Aorta (tissue), 5 donors: ENCODE data around the gene ATG7. TPM values are rescaled to one million over a fixed set of nuclear protein-coding genes. Genes with fewer than 3 reads are reported as not detected.

Source experiments
- ATAC-seq: fragments of 200-7000 bp; cut with Tn5 transposase; one replicate; pipeline ENCODE4 v1.9.1; 2022; ENCODE audit warnings: moderate library complexity; ENCODE audit not compliant: low FRiP score
- DNase-seq, 2 donors: peaks; one replicate each; pipeline ENCODE4 v3.0.0-alpha.2; 2020
- H3K27ac ChIP-seq, 2 donors: one replicate each; pipeline ENCODE4 v1.5.1; 2013; ENCODE audit warnings: low read length in 2 of 2, mild to moderate bottlenecking in 2 of 2, moderate library complexity in 2 of 2, control low read depth in 1 of 2, inconsistent platforms in 1 of 2, low read depth in 1 of 2
- H3K27me3 ChIP-seq, 2 donors: one replicate each; pipeline ENCODE4 v1.6.1; 2013; ENCODE audit warnings: control low read depth in 1 of 2, low read length in 1 of 2, mild to moderate bottlenecking in 1 of 2, moderate library complexity in 1 of 2; ENCODE audit not compliant: insufficient read depth in 2 of 2, control insufficient read depth in 1 of 2
- H3K36me3 ChIP-seq, 2 donors: one replicate each; pipeline ENCODE4 v1.6.1; 2013; ENCODE audit warnings: control low read depth in 1 of 2, low read length in 1 of 2, mild to moderate bottlenecking in 1 of 2; ENCODE audit not compliant: insufficient read depth in 2 of 2, control insufficient read depth in 1 of 2
- H3K4me1 ChIP-seq, 2 donors: one replicate each; pipeline ENCODE4 v1.6.1; 2013; ENCODE audit warnings: low read length in 2 of 2, control low read depth in 1 of 2, mild to moderate bottlenecking in 1 of 2, moderate library complexity in 1 of 2; ENCODE audit not compliant: insufficient read depth in 2 of 2, control insufficient read depth in 1 of 2
- H3K4me3 ChIP-seq, 2 donors: one replicate each; pipeline ENCODE4 v1.5.1; 2013; ENCODE audit warnings: low read length in 2 of 2, control low read depth in 1 of 2, mild to moderate bottlenecking in 1 of 2
- H3K9me3 ChIP-seq: one replicate; pipeline ENCODE4 v1.6.1; 2013; ENCODE audit warnings: mild to moderate bottlenecking, low read length; ENCODE audit not compliant: control insufficient read depth
- WGBS, 2 donors: extraction: QIAGEN DNeasy Blood & Tissue Kit; methylation state at CpG; one replicate each; pipeline ENCODE4 v1.1.7; 2013; 5-methylcytosine and 5-hydroxymethylcytosine counted together
- intact Hi-C, 2 donors: fragments of 100-400 bp; cut with DNase I; formaldehyde crosslinking; loops; one replicate each; pipeline versions ENCODE4 v1.14.2 to v1.15.0; 2022
- polyA plus RNA-seq, 2 donors: library from polyadenylated mRNA; stranded (reverse); fragments of 200-250 nt; gene quantifications; one replicate each; pipeline ENCODE4 v1.2.3, GENCODE V29; 2013
- total RNA-seq, 2 donors: library from RNA; stranded (reverse); fragmentation: NEBNext Ultra II Directional; extraction: Animal tissue kit (Norgen Biotek cat#: 25700); gene quantifications; one replicate each; pipeline ENCODE4 v1.2.1, GENCODE V29; 2021
- donor health status: healthy with polysubstance abuse.
- donor health status: Bipolar disorder and iron deficiency.
- donor health status: DM: no; HTN: no; CAD: no.
- donor health status: DM: no; HTN: no; CAD: no.
- donor health status: DM: yes; HTN: yes; CAD: no.

Gene ATG7
- total and polyA plus RNA-seq, 4 donors, result 5.1 to 84.1 (median 29.1) TPM

DNA sequence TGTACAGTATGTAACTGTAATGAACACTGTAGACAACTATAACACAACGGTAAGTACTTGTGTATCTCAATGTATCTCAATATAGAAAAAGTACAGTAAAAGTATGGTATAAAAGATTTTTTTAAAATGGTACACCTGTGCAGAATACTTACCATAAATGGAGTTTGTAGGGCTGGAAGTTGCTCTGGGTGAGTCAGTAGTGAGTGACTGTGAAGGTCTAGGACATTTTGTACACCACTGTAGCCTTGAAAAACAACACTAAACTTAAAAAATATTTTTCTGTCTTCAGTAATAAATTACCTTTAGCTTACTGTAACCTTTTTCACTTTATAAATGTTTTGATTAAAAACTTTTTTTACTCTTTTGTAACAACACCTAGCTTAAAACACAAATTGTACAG, 142.9 kb downstream of the ATG7 start:
- no peaks in the 10 kb centered on the region for H3K27me3 ChIP-seq
- no peaks in the 10 kb centered on the region for H3K9me3 ChIP-seq
- no peaks in the 10 kb centered on the region for H3K36me3 ChIP-seq
- 97 to 99% methylated on average over 1 of the region's 1 CpG for WGBS, 2 donors
- no peaks in the 10 kb centered on the region for H3K4me1 ChIP-seq
- H3K4me3 ChIP-seq, result no peak overlapping the region
- ATAC-seq (no peak), DNase-seq (no peak)
- intact Hi-C loops, result no loop called here
- no peak overlapping the region for H3K27ac ChIP-seq

DNA sequence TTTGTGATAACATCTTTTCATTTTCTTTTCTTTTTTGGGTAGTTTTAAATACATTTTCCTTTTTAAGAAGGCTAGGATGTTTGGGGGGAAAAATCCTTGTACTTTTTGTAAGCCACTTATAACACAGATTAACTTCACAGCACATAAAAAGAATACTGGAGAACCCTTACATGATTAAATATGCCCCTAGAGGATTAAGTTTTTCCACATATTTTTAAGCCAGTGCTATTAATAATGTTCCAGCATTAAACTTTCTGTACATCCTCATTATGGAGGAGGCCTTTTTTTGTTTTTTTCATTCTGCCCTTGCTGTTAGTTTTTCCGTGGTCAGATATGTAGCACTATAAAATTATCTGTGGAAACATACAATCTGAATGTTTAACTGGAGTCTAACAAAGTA, 147.9 kb downstream of the ATG7 start:
- no peak for DNase-seq
- 24 to 67% methylated on average over 1 of the region's 1 CpG for WGBS, 2 donors
- intact Hi-C loops, result no loop called here

DNA sequence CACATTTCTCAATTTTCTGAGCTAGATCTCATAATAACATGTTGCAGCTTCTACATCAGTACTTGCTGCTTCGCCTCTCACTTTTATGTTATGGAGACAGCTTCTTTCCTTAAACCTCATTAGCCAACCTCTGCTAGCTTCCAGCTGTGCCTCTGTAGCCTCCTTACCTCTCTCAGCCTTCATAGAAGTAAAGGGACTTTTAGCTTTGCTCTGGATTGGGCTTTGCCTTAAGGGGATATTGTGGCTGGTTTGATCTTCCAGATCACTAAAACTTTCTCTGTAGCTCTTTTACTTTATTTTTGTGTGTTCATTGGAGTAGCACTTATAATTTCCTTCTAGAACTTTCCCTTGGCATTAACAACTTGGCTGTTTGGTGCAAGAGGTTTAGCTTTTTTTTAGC, 150.1 kb downstream of the ATG7 start:
- Histone ChIP-seq H3K4me1 (peaks cover 0 to 4% of the 10 kb centered on the region in 2 donors), H3K36me3 (no peaks in the 10 kb centered on the region), H3K9me3 (no peaks in the 10 kb centered on the region), H3K27me3 (no peaks in the 10 kb centered on the region), H3K4me3 (no peak overlapping the region), H3K27ac (no peak overlapping the region)
- intact Hi-C loops, result no loop called here
- ATAC-seq (no peak), DNase-seq (no peak)
- 100% methylated on average over 1 of the region's 1 CpG for WGBS, 2 donors

More for the DNA sequence above, 147.9 kb downstream of the ATG7 start:
- Histone ChIP-seq H3K9me3 (no peaks in the 10 kb centered on the region), H3K27ac (no peak overlapping the region), H3K4me3 (no peak overlapping the region), H3K27me3 (no peaks in the 10 kb centered on the region), H3K4me1 (peaks cover 0 to 4% of the 10 kb centered on the region in 2 donors), H3K36me3 (no peaks in the 10 kb centered on the region)
- ATAC-seq, result no peak

DNA sequence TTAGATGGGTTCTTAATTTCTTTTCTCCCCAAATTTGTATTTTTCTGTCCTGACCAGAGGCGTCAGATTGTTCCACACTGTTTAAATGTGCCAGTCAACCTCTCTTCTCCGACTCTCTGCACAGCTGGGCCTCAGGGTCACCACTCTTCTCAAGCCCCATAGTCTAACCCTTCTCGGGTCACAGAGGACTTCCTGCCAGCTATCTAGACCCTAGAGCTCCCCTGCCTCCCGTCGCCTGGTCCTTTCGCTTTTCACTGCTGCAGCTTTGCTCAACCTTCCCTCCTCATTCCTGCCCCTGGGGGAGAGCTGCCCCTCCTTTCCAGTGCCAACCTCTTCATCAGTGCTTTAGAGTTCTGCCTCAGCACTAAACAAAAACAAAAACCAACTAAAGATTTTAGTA, 151.7 kb downstream of the ATG7 start:
- H3K4me1 ChIP-seq, result peaks cover 0 to 4% of the 10 kb centered on the region in 2 donors
- ATAC-seq (no peak), DNase-seq (no peak)
- intact Hi-C loops, result no loop called here
- H3K27me3 ChIP-seq, result no peaks in the 10 kb centered on the region
- no peak overlapping the region for H3K27ac ChIP-seq
- WGBS, 2 donors, result 92 to 93% methylated on average over 6 of the region's 6 CpGs
- no peak overlapping the region for H3K4me3 ChIP-seq
- peaks cover 0 to 2% of the 10 kb centered on the region in 2 donors for H3K36me3 ChIP-seq
- no peaks in the 10 kb centered on the region for H3K9me3 ChIP-seq

DNA sequence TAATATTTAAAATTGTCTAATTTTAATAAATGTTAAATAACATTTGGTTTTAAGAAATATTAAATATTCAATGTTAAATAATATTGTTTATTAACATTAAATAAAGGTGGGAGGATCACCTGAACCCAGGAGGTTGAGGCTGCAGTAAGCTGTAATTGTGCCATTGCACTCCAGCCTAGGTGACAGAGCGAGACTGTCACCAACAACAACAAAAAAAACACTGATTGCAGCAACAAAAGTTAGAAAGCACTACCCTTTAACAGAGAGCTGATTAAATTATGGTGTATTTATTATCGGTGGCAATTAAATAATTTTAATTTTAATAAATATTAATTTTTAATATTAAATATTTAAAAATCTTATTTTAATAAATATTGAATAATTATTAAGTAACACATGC, 152.1 kb downstream of the ATG7 start:
- intact Hi-C loops, result no loop called here
- Histone ChIP-seq H3K4me3 (no peak overlapping the region), H3K9me3 (no peaks in the 10 kb centered on the region), H3K4me1 (peaks cover 0 to 4% of the 10 kb centered on the region in 2 donors), H3K27ac (no peak overlapping the region), H3K27me3 (no peaks in the 10 kb centered on the region), H3K36me3 (peaks cover 0 to 2% of the 10 kb centered on the region in 2 donors)
- ATAC-seq (no peak), DNase-seq (no peak)
- 98 to 100% methylated on average over 2 of the region's 2 CpGs for WGBS, 2 donors

DNA sequence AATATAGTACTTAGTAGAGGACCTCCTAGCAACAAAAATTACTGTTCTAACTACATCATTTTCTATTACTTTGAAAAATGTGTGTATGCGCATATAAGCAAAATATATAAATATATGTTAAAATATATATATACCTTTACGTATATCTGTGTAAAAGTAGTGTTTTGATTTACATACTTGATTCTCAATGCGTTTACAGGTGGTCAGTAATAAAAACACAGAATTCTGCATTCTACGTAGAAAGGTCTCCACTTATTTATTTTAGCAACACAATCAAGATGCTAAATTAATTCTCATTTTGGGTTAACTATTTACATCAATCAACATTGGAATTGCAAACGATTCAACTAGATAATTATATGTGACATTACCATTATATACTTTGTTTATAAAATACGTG, 158.0 kb downstream of the ATG7 start:
- no peak for DNase-seq
- Histone ChIP-seq H3K27me3 (no peaks in the 10 kb centered on the region), H3K36me3 (peaks cover 0 to 2% of the 10 kb centered on the region in 2 donors), H3K27ac (no peak overlapping the region), H3K9me3 (no peaks in the 10 kb centered on the region), H3K4me1 (peaks cover 2 to 3% of the 10 kb centered on the region in 2 donors), H3K4me3 (no peak overlapping the region)
- intact Hi-C loops, result no loop called here
- 83 to 86% methylated on average over 6 of the region's 6 CpGs for WGBS, 2 donors
- no peak for ATAC-seq

DNA sequence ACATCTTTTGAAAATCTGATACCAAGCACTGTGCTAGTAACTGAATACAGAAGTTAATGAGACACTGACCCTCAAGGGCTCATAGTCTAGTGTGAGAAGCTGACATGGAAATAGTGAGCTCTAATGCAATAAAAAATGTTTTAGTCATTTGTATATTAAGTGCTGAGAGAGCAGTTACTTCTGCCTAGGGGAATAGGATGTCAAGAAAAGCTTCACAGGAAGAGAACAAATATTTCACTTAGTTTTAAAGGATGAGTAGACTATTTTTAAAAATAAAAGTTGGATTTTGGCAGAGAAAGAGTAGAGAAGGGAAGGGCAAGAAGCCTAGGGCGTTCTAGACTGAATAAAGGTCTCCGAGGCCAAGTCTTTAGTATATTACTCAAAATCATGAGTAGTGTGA, 158.4 kb downstream of the ATG7 start:
- H3K27ac ChIP-seq, result no peak overlapping the region
- peaks cover 2 to 3% of the 10 kb centered on the region in 2 donors for H3K4me1 ChIP-seq
- H3K9me3 ChIP-seq, result no peaks in the 10 kb centered on the region
- H3K36me3 ChIP-seq, result peaks cover 0 to 2% of the 10 kb centered on the region in 2 donors
- DNase-seq, result no peak
- no peak for ATAC-seq
- 71% methylated on average over 2 of the region's 2 CpGs for WGBS, 2 donors
- H3K4me3 ChIP-seq, result no peak overlapping the region
- intact Hi-C loops, result no loop called here
- no peaks in the 10 kb centered on the region for H3K27me3 ChIP-seq

DNA sequence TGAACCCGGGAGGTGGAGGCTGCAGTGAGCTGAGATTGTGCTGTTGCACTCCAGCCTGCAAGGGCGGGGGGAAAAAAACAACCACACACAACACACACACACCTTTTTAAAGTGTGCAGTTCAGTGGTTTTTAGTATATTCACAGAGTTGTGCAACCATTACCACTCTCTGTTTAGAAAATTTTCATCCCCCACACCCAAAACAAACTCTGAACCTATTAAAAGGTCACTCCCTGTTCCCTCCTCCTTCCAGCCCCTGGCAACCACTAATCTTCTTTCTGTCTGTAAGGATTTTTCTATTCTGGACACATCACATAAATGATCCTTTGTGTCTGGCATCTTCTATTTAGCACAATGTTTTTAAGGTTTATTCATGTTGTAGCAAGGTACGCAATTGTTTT, 159.1 kb downstream of the ATG7 start:
- Histone ChIP-seq H3K9me3 (no peaks in the 10 kb centered on the region), H3K27ac (no peak overlapping the region), H3K27me3 (no peaks in the 10 kb centered on the region), H3K4me1 (peaks cover 2 to 3% of the 10 kb centered on the region in 2 donors), H3K36me3 (peaks cover 0 to 2% of the 10 kb centered on the region in 2 donors), H3K4me3 (no peak overlapping the region)
- no peak for DNase-seq
- intact Hi-C loops, result no loop called here
- no peak for ATAC-seq
- 93 to 98% methylated on average over 3 of the region's 3 CpGs for WGBS, 2 donors

DNA sequence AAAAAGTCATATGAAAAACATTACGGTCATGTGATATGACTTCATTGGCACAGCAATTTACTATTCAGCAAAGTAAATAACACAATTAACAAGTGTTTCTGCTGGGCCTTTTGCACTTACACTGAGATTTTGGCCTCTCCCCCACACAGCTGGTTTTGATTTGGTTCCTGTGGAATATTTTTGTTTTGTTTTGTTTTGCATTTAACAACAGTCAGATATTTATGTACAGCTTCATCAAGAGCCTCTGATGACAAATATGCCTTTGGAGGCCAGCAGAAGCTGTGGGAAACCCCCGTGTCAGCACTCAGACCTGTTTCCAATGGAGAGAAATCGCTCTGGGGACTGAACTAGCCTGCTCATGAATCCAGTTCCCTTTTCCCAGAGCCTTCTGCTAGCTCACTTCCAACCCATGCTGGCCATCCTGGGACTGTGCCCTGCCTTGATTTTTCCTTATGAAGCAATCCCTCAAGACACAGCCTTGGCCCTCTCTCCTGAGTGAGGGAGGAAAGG, 161.9 kb downstream of the ATG7 start:
- 5 to 6% methylated on average over 3 of the region's 3 CpGs for WGBS, 2 donors
- intact Hi-C loops, result no loop called here
- H3K9me3 ChIP-seq, result no peaks in the 10 kb centered on the region
- no peaks in the 10 kb centered on the region for H3K36me3 ChIP-seq
- peaks cover 2 to 3% of the 10 kb centered on the region in 2 donors for H3K4me1 ChIP-seq
- DNase-seq (peak in 1 of 2 donors; percentile 73), ATAC-seq (peak; percentile 88)
- H3K27ac ChIP-seq, result peak overlapping the region in 1 of 2 donors; percentile 94
- no peak overlapping the region for H3K4me3 ChIP-seq
- no peaks in the 10 kb centered on the region for H3K27me3 ChIP-seq
